ENCODE data around the gene MKNK2. TPM values are rescaled to one million over a fixed set of nuclear protein-coding genes. Genes with fewer than 3 reads are reported as not detected.
A peak's percentile ranks its signal among the peaks of the same experiment; 100 is the strongest.

Gene MKNK2
- total and polyA plus RNA-seq, 2 donors (not counting 3 experiments of a cell fraction or from before 2014, with no cell fraction given) = 65.1 to 86.1 TPM

DNA sequence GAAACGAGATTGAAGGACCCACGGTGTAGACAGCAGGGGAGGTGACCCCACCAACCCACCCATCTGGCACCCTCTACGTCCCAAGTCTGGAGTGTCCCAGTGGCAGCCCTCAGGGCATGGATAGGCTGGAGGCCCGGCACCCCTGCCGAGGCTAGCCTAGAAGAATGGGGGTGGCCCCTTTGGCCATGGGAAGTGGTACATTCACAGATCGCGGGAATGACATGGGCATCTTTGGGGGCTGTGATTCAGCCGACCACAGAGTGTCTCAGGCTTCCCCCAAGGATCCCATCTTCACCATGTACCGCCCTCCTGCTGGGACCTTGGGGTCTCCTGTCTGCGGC lies 11.3 kb upstream of the MKNK2 start:
- H3K4me3 ChIP-seq (replicated peaks in 1 of 3; ENCODE audit: insufficient read depth in 1 of 3, low read depth in 1 of 3, low read length in 3 of 3) = no peak overlapping the region
- H4K20me1 ChIP-seq (replicated peaks; ENCODE audit: control insufficient read depth, extremely low read depth, insufficient read depth, low read length) = no peaks in the 10 kb centered on the region
- intact Hi-C loops (cut with micrococcal nuclease) = no loop called here
- H3K79me2 ChIP-seq (ENCODE audit: control insufficient read depth, insufficient read depth, low read length) = no peaks in the 10 kb centered on the region
- no peak for TF ChIP-seq FOS (IDR thresholded peaks at IDR 0.05; ENCODE audit: borderline replicate concordance, insufficient read depth, low read length)
- TF ChIP-seq GATA2 (IDR thresholded peaks at IDR 0.05; ENCODE audit: insufficient read depth, insufficient read length, low read depth, low read length) = no peak
- TF ChIP-seq, protein P1, sequence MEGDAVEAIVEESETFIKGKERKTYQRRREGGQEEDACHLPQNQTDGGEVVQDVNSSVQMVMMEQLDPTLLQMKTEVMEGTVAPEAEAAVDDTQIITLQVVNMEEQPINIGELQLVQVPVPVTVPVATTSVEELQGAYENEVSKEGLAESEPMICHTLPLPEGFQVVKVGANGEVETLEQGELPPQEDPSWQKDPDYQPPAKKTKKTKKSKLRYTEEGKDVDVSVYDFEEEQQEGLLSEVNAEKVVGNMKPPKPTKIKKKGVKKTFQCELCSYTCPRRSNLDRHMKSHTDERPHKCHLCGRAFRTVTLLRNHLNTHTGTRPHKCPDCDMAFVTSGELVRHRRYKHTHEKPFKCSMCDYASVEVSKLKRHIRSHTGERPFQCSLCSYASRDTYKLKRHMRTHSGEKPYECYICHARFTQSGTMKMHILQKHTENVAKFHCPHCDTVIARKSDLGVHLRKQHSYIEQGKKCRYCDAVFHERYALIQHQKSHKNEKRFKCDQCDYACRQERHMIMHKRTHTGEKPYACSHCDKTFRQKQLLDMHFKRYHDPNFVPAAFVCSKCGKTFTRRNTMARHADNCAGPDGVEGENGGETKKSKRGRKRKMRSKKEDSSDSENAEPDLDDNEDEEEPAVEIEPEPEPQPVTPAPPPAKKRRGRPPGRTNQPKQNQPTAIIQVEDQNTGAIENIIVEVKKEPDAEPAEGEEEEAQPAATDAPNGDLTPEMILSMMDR (IDR thresholded peaks at IDR 0.05; ENCODE audit: extremely low read depth in 1 of 2, insufficient read depth in 1 of 2, low read depth in 1 of 2, low read length in 2 of 2) = no peak
- TF ChIP-seq JUN (IDR thresholded peaks at IDR 0.05; ENCODE audit: borderline replicate concordance, insufficient read depth, insufficient read length, low read depth) = no peak
- TF ChIP-seq POLR2AphosphoS5 (IDR thresholded peaks at IDR 0.05; ENCODE audit: insufficient read depth, low read depth, low read length) = no peak
- no peak for TF ChIP-seq EZH2 (IDR thresholded peaks at IDR 0.05; ENCODE audit: borderline replicate concordance, low read depth, low read length, severe bottlenecking)
- no peak for TF ChIP-seq POLR2A (IDR thresholded peaks at IDR 0.05; ENCODE audit: low read depth, low read length)
- TF ChIP-seq MYC (IDR thresholded peaks at IDR 0.05; ENCODE audit: low read depth, low read length) = no peak
- TF ChIP-seq, protein P2, sequence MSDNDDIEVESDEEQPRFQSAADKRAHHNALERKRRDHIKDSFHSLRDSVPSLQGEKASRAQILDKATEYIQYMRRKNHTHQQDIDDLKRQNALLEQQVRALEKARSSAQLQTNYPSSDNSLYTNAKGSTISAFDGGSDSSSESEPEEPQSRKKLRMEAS (IDR thresholded peaks at IDR 0.05; ENCODE audit: insufficient read depth, insufficient read length) = no peak
- peaks cover 25% of the 10 kb centered on the region for H3K4me1 ChIP-seq (ENCODE audit: control insufficient read depth, extremely low read depth, insufficient read depth, low read length)
- H3K27ac ChIP-seq (ENCODE audit: insufficient read depth, low read depth, low read length) = no peak overlapping the region
- POLR2A ChIA-PET = no interaction called here
- H3K27me3 ChIP-seq (ENCODE audit: control insufficient read depth in 2 of 2, insufficient read depth in 2 of 2, low read length in 2 of 2) = no peaks in the 10 kb centered on the region
- dilution Hi-C loops (cut with MboI; ENCODE audit: extremely low pct_ligation_motif_present, low sequenced_read_pairs) = no loop called here
- H3K9me1 ChIP-seq (replicated peaks; ENCODE audit: control insufficient read depth, extremely low read depth, insufficient read depth, low read length) = no peaks in the 10 kb centered on the region
- CTCF ChIA-PET = interaction anchor here (0.6 to 1.5 kb wide), 4 partner anchors 8 to 285 kb away, joined by 3 to 4 read pairs (median 4); no protein-coding TSS in a partner anchor
- peak overlapping the region; percentile 82 for H3K4me2 ChIP-seq (ENCODE audit: insufficient read depth, low read length)
- H3K36me3 ChIP-seq (ENCODE audit: control insufficient read depth in 2 of 2, extremely low read depth in 1 of 2, insufficient read depth in 2 of 2, low read length in 2 of 2) = no peaks in the 10 kb centered on the region
- no peaks in the 10 kb centered on the region for H3K9me3 ChIP-seq (replicated peaks; ENCODE audit: control insufficient read depth, insufficient read depth, low read length)
- no peak for FAIRE-seq
- no peak overlapping the region for H2AFZ ChIP-seq (ENCODE audit: low read depth, low read length)
- BruUV-seq (replicated peaks) = no TSS peak
- no peak overlapping the region for H3K9ac ChIP-seq (replicated peaks; ENCODE audit: extremely low read depth, insufficient read depth, low read length)
- no peak for DNase-seq (ENCODE audit: low read depth, low spot score)

Measured in endothelial cell of umbilical vein (primary cell).